ENCODE measurements around the gene PRAF2.

PRAF2 gene

GRCh38 chrX:49071877-49072711 is 1.7 kb downstream of the PRAF2 start:
- no peak for DNase-seq

- no peak for DNase-seq
These were observed 2.8 kb downstream of the PRAF2 start for GRCh38 chrX:49070988-49071387.

- no peak for DNase-seq
These were observed 4.8 kb downstream of the PRAF2 start for GRCh38 chrX:49069038-49069437.

- DNase-seq = no peak
These were observed 6.3 kb downstream of the PRAF2 start for GRCh38 chrX:49067285-49068120.

- DNase-seq = no peak
These were observed 7.1 kb downstream of the PRAF2 start for GRCh38 chrX:49066690-49067089.

GRCh38 chrX:49066278-49066677 is 7.5 kb downstream of the PRAF2 start:
- no peak for DNase-seq

- DNase-seq = no peak
These were observed 9.1 kb downstream of the PRAF2 start for GRCh38 chrX:49064735-49065134.

- DNase-seq = no peak
These were observed 9.5 kb downstream of the PRAF2 start for GRCh38 chrX:49064303-49064702.

- DNase-seq = no peak
These were observed 10.1 kb downstream of the PRAF2 start for GRCh38 chrX:49063715-49064114.

GRCh38 chrX:49061916-49062315 is 11.9 kb downstream of the PRAF2 start:
- no peak for DNase-seq

- no peak for DNase-seq
These were observed 12.3 kb downstream of the PRAF2 start for GRCh38 chrX:49061490-49061889.

- DNase-seq = no peak
These were observed 12.9 kb downstream of the PRAF2 start for GRCh38 chrX:49060914-49061313.

GRCh38 chrX:49059681-49060085 is 14.1 kb downstream of the PRAF2 start:
- no peak for DNase-seq

GRCh38 chrX:49059201-49059600 is 14.6 kb downstream of the PRAF2 start:
- DNase-seq = no peak

- DNase-seq = no peak
These were observed 15.0 kb downstream of the PRAF2 start, which contains the start of gene CCDC120 for GRCh38 chrX:49058794-49059193. CCDC120 (plus strand) TSS chrX:49058999; CDS start chrX:49062042, 3,043 bp downstream.

GRCh38 chrX:49054073-49054762 is 19.6 kb downstream of the PRAF2 start:
- DNase-seq = no peak

GRCh38 chrX:49053223-49054072 is 20.4 kb downstream of the PRAF2 start:
- DNase-seq = peak; percentile 84

- no peak for DNase-seq
These were observed 29.9 kb downstream of the PRAF2 start for GRCh38 chrX:49043987-49044281.

GRCh38 chrX:49043220-49043986 is 30.4 kb downstream of the PRAF2 start, which contains the start of gene TFE3:
TFE3 (minus strand) TSS chrX:49043357; CDS start chrX:49043226, 131 bp downstream.
- DNase-seq = peak; percentile 98

GRCh38 chrX:49042581-49043219 is 31.1 kb downstream of the PRAF2 start:
- DNase-seq = no peak

Measured in activated effector memory CD4-positive, alpha-beta T cell treated with anti-CD3 and anti-CD28 coated beads, Interleukin-2, amount 50 U/mL, for 16 hours (primary cell).